ENCODE data around the gene AKAP8L. TPM values are rescaled to one million over a fixed set of nuclear protein-coding genes. Genes with fewer than 3 reads are reported as not detected.

The AKAP8L gene
- total and polyA plus RNA-seq, 2 donors (not counting 1 experiment from before 2014, with no cell fraction given), result 184 to 211 TPM

GRCh38 chr19:15374105-15374651 is 44.6 kb downstream of the AKAP8L start:
- H3K27me3 ChIP-seq (replicated peaks in 1 of 4; ENCODE audit: control extremely low read depth in 1 of 4, control insufficient read depth in 3 of 4, insufficient read depth in 4 of 4, low read length in 3 of 4), result no peaks in the 10 kb centered on the region
- ATAC-seq (ENCODE audit: low read depth), result no peak
- no peak overlapping the region for H3K4me2 ChIP-seq (replicated peaks; ENCODE audit: low read depth, low read length, poor library complexity, severe bottlenecking)
- no peak overlapping the region for H3K4me3 Mint-ChIP-seq
- H3K79me2 ChIP-seq (ENCODE audit: control insufficient read depth, insufficient read depth, low read length), result peaks cover 99% of the 10 kb centered on the region
- DNase-seq, result no peak
- peaks cover 18 to 22% of the 10 kb centered on the region in 2 donors for H3K4me1 ChIP-seq (ENCODE audit: control insufficient read depth in 2 of 2, insufficient read depth in 2 of 2, low read length in 2 of 2)
- intact Hi-C loops (cut with micrococcal nuclease), result no loop called here
- 94% methylated on average over 21 of the region's 21 CpGs for WGBS (ENCODE audit: insufficient coverage)
- no peaks in the 10 kb centered on the region for H3K27me3 Mint-ChIP-seq
- H3K4me1 Mint-ChIP-seq, result peaks cover 23% of the 10 kb centered on the region
- H3K9ac ChIP-seq (ENCODE audit: low read length), result no peak overlapping the region
- TF ChIP-seq EZH2 (IDR thresholded peaks at IDR 0.05; ENCODE audit: borderline replicate concordance, insufficient read depth, low read depth, low read length, poor library complexity, severe bottlenecking) (no peak), CTCF (IDR thresholded peaks at IDR 0.05) (no peak)
- H3K9me3 ChIP-seq (ENCODE audit: control extremely low read depth in 1 of 3, control insufficient read depth in 2 of 3, insufficient read depth in 1 of 3, low read length in 2 of 3), result no peaks in the 10 kb centered on the region
- H3K4me3 ChIP-seq (ENCODE audit: control extremely low read depth in 1 of 5, extremely low read depth in 1 of 5, insufficient read depth in 1 of 5, low read depth in 2 of 5, low read length in 4 of 5), result no peak overlapping the region
- H3K27ac Mint-ChIP-seq, result no peak overlapping the region
- ChIA-PET CTCF (no interaction called here), POLR2A (no interaction called here)
- H3K27ac ChIP-seq (ENCODE audit: low read length in 2 of 2), result no peak overlapping the region
- peaks cover 99% of the 10 kb centered on the region for H4K20me1 ChIP-seq (ENCODE audit: control insufficient read depth, insufficient read depth, low read length, poor library complexity, severe bottlenecking)
- H2AFZ ChIP-seq (ENCODE audit: insufficient read depth, low read depth, low read length, poor library complexity, severe bottlenecking), result no peak overlapping the region
- no peaks in the 10 kb centered on the region for H3K9me3 Mint-ChIP-seq (ENCODE audit: insufficient read depth)
- H3K36me3 ChIP-seq (replicated peaks in 1 of 2; ENCODE audit: control extremely low read depth in 1 of 2, control insufficient read depth in 1 of 2, extremely low read depth in 1 of 2, insufficient read depth in 2 of 2, low read length in 1 of 2), result peaks cover 2 to 56% of the 10 kb centered on the region in 2 experiments

GRCh38 chr19:15373644-15374043 is 45.1 kb downstream of the AKAP8L start:
- Histone ChIP-seq H3K36me3 (replicated peaks in 1 of 2; ENCODE audit: control extremely low read depth in 1 of 2, control insufficient read depth in 1 of 2, extremely low read depth in 1 of 2, insufficient read depth in 2 of 2, low read length in 1 of 2) (peaks cover 2 to 62% of the 10 kb centered on the region in 2 experiments), H3K27ac (ENCODE audit: low read length in 2 of 2) (no peak overlapping the region), H3K4me1 (ENCODE audit: control insufficient read depth in 2 of 2, insufficient read depth in 2 of 2, low read length in 2 of 2) (peaks cover 18 to 22% of the 10 kb centered on the region in 2 donors), H2AFZ (ENCODE audit: insufficient read depth, low read depth, low read length, poor library complexity, severe bottlenecking) (no peak overlapping the region), H3K4me3 (ENCODE audit: control extremely low read depth in 1 of 5, extremely low read depth in 1 of 5, insufficient read depth in 1 of 5, low read depth in 2 of 5, low read length in 4 of 5) (no peak overlapping the region), H3K9ac (ENCODE audit: low read length) (no peak overlapping the region), H3K27me3 (replicated peaks in 1 of 4; ENCODE audit: control extremely low read depth in 1 of 4, control insufficient read depth in 3 of 4, insufficient read depth in 4 of 4, low read length in 3 of 4) (no peaks in the 10 kb centered on the region), H4K20me1 (ENCODE audit: control insufficient read depth, insufficient read depth, low read length, poor library complexity, severe bottlenecking) (peaks cover 100% of the 10 kb centered on the region), H3K79me2 (ENCODE audit: control insufficient read depth, insufficient read depth, low read length) (peaks cover 98% of the 10 kb centered on the region), H3K9me3 (ENCODE audit: control extremely low read depth in 1 of 3, control insufficient read depth in 2 of 3, insufficient read depth in 1 of 3, low read length in 2 of 3) (no peaks in the 10 kb centered on the region), H3K4me2 (replicated peaks; ENCODE audit: low read depth, low read length, poor library complexity, severe bottlenecking) (no peak overlapping the region)
- POLR2A ChIA-PET, result no interaction called here
- H3K4me3 Mint-ChIP-seq, result no peak overlapping the region
- H3K4me1 Mint-ChIP-seq, result peaks cover 23% of the 10 kb centered on the region
- CTCF ChIA-PET, result no interaction called here
- 96% methylated on average over 22 of the region's 22 CpGs for WGBS (ENCODE audit: insufficient coverage)
- no peak overlapping the region for H3K27ac Mint-ChIP-seq
- TF ChIP-seq EZH2 (IDR thresholded peaks at IDR 0.05; ENCODE audit: borderline replicate concordance, insufficient read depth, low read depth, low read length, poor library complexity, severe bottlenecking) (no peak), CTCF (IDR thresholded peaks at IDR 0.05) (no peak)
- intact Hi-C loops (cut with micrococcal nuclease), result no loop called here
- ATAC-seq (ENCODE audit: low read depth) (no peak), DNase-seq (no peak)
- no peaks in the 10 kb centered on the region for H3K27me3 Mint-ChIP-seq
- no peaks in the 10 kb centered on the region for H3K9me3 Mint-ChIP-seq (ENCODE audit: insufficient read depth)
